HAP-1 (cell line): ENCODE data around the gene PTPRD.

Experiments used
- DNase-seq, 2 experiments: peaks; one replicate each; pipeline ENCODE4 v3.0.0-alpha.2; 2016 to 2020; ENCODE audit warnings: low spot score in 2 of 2
- H3K27me3 ChIP-seq: fragments of 250-450 bp; sonication (Bioruptor Pico); 2 replicates; pipeline ENCODE4 v1.5.1; 2020; ENCODE audit warnings: low read depth, mild to moderate bottlenecking, moderate library complexity
- H3K36me3 ChIP-seq: fragments of 250-450 bp; sonication (Bioruptor Pico); replicated peaks from 2 replicates; pipeline ENCODE4 v1.5.1; 2020; ENCODE audit warnings: mild to moderate bottlenecking
- H3K4me1 ChIP-seq: fragments of 250-450 bp; sonication (Bioruptor Pico); 2 replicates; pipeline ENCODE4 v1.5.1; 2020; ENCODE audit warnings: mild to moderate bottlenecking
- H3K4me3 ChIP-seq: fragments of 250-450 bp; sonication (Bioruptor Pico); 2 replicates; pipeline ENCODE4 v1.5.1; 2020; ENCODE audit warnings: mild to moderate bottlenecking, moderate library complexity
- H3K9me3 ChIP-seq: fragments of 250-450 bp; sonication (Bioruptor Pico); 2 replicates; pipeline ENCODE4 v1.5.1; 2020; ENCODE audit warnings: mild to moderate bottlenecking, moderate library complexity
- in situ Hi-C: fragments of 300-500 bp; cut with MboI; formaldehyde crosslinking; loops from 3 replicates; pipeline ENCODE4 v1.14.3; 2020; ENCODE audit warnings: low sequenced_read_pairs, inconsistent platforms, mixed read lengths

Gene PTPRD

GRCh38 chr9:8816361-8816760, 1796.4 kb downstream of the PTPRD start:
- in situ Hi-C loops: no loop called here

GRCh38 chr9:8815931-8816330, 1796.9 kb downstream of the PTPRD start:
- peak in 1 of 2 experiments; percentile 30 for DNase-seq
- no peaks in the 10 kb centered on the region for H3K27me3 ChIP-seq
- peaks cover 19% of the 10 kb centered on the region for H3K4me1 ChIP-seq
- in situ Hi-C loops: no loop called here
- no peak overlapping the region for H3K4me3 ChIP-seq
- 0 out of 2 replicates have a peak, but pooled peaks cover 2% of the 10 kb centered on the region for H3K36me3 ChIP-seq
- no peaks in the 10 kb centered on the region for H3K9me3 ChIP-seq

More at GRCh38 chr9:8816361-8816760, 1796.4 kb downstream of the PTPRD start:
- no peak overlapping the region for H3K4me3 ChIP-seq
- no peaks in the 10 kb centered on the region for H3K27me3 ChIP-seq
- 0 out of 2 replicates have a peak, but pooled peaks cover 2% of the 10 kb centered on the region for H3K36me3 ChIP-seq
- peaks cover 19% of the 10 kb centered on the region for H3K4me1 ChIP-seq
- DNase-seq: peak; percentile 76 to 83
- no peaks in the 10 kb centered on the region for H3K9me3 ChIP-seq

- no peaks in the 10 kb centered on the region for H3K9me3 ChIP-seq
- peaks cover 19% of the 10 kb centered on the region for H3K4me1 ChIP-seq
- in situ Hi-C loops: no loop called here
- H3K27me3 ChIP-seq: no peaks in the 10 kb centered on the region
- no peak for DNase-seq
- H3K36me3 ChIP-seq: 0 out of 2 replicates have a peak, but pooled peaks cover 2% of the 10 kb centered on the region
- H3K4me3 ChIP-seq: no peak overlapping the region
Observed at GRCh38 chr9:8815219-8815618, 1797.6 kb downstream of the PTPRD start.

GRCh38 chr9:8812888-8813287, 1799.9 kb downstream of the PTPRD start:
- peaks cover 19% of the 10 kb centered on the region for H3K4me1 ChIP-seq

GRCh38 chr9:8809741-8810140, 1803.1 kb downstream of the PTPRD start:
- Histone ChIP-seq H3K27me3 (no peaks in the 10 kb centered on the region), H3K4me3 (no peak overlapping the region), H3K9me3 (no peaks in the 10 kb centered on the region), H3K36me3 (no peaks in the 10 kb centered on the region), H3K4me1 (no peaks in the 10 kb centered on the region)
- DNase-seq: no peak
- in situ Hi-C loops: no loop called here

More at GRCh38 chr9:8812888-8813287, 1799.9 kb downstream of the PTPRD start:
- Histone ChIP-seq H3K9me3 (no peaks in the 10 kb centered on the region), H3K4me3 (no peak overlapping the region), H3K27me3 (no peaks in the 10 kb centered on the region), H3K36me3 (no peaks in the 10 kb centered on the region)
- in situ Hi-C loops: no loop called here
- DNase-seq: no peak

- in situ Hi-C loops: no loop called here
- Histone ChIP-seq H3K27me3 (no peaks in the 10 kb centered on the region), H3K4me1 (peaks cover 13% of the 10 kb centered on the region), H3K9me3 (no peaks in the 10 kb centered on the region), H3K36me3 (no peaks in the 10 kb centered on the region), H3K4me3 (no peak overlapping the region)
- no peak for DNase-seq
Observed at GRCh38 chr9:8806150-8806549, 1806.7 kb downstream of the PTPRD start.

- H3K4me1 ChIP-seq: peaks cover 28% of the 10 kb centered on the region
- no peaks in the 10 kb centered on the region for H3K9me3 ChIP-seq
- no peaks in the 10 kb centered on the region for H3K27me3 ChIP-seq
- no peaks in the 10 kb centered on the region for H3K36me3 ChIP-seq
- in situ Hi-C loops: no loop called here
- DNase-seq: no peak
- no peak overlapping the region for H3K4me3 ChIP-seq
Observed at GRCh38 chr9:8804613-8805012, 1808.2 kb downstream of the PTPRD start.

- DNase-seq: peak; percentile 44 to 72
- no peaks in the 10 kb centered on the region for H3K27me3 ChIP-seq
- H3K4me1 ChIP-seq: peaks cover 37% of the 10 kb centered on the region
- H3K36me3 ChIP-seq: no peaks in the 10 kb centered on the region
- in situ Hi-C loops: no loop called here
- H3K9me3 ChIP-seq: no peaks in the 10 kb centered on the region
- no peak overlapping the region for H3K4me3 ChIP-seq
Observed at GRCh38 chr9:8802242-8802641, 1810.6 kb downstream of the PTPRD start.

GRCh38 chr9:8800196-8800595, 1812.6 kb downstream of the PTPRD start:
- no peaks in the 10 kb centered on the region for H3K27me3 ChIP-seq
- no peaks in the 10 kb centered on the region for H3K36me3 ChIP-seq
- no peak overlapping the region for H3K4me3 ChIP-seq
- H3K4me1 ChIP-seq: peaks cover 43% of the 10 kb centered on the region
- H3K9me3 ChIP-seq: no peaks in the 10 kb centered on the region
- DNase-seq: no peak
- in situ Hi-C loops: no loop called here

- no peaks in the 10 kb centered on the region for H3K36me3 ChIP-seq
- no peak overlapping the region for H3K4me3 ChIP-seq
- in situ Hi-C loops: no loop called here
- no peak for DNase-seq
- no peaks in the 10 kb centered on the region for H3K9me3 ChIP-seq
- peaks cover 43% of the 10 kb centered on the region for H3K4me1 ChIP-seq
- no peaks in the 10 kb centered on the region for H3K27me3 ChIP-seq
Observed at GRCh38 chr9:8799615-8800014, 1813.2 kb downstream of the PTPRD start.

GRCh38 chr9:8799206-8799605, 1813.6 kb downstream of the PTPRD start:
- Histone ChIP-seq H3K4me3 (no peak overlapping the region), H3K36me3 (no peaks in the 10 kb centered on the region), H3K9me3 (no peaks in the 10 kb centered on the region), H3K4me1 (peaks cover 43% of the 10 kb centered on the region), H3K27me3 (no peaks in the 10 kb centered on the region)
- in situ Hi-C loops: no loop called here
- peak; percentile 31 to 53 for DNase-seq

- no peak for DNase-seq
Observed at GRCh38 chr9:8784838-8785237, 1828.0 kb downstream of the PTPRD start.

GRCh38 chr9:8783941-8784340, 1828.9 kb downstream of the PTPRD start:
- H3K27me3 ChIP-seq: no peaks in the 10 kb centered on the region
- H3K36me3 ChIP-seq: no peaks in the 10 kb centered on the region
- H3K4me1 ChIP-seq: peaks cover 12% of the 10 kb centered on the region
- in situ Hi-C loops: no loop called here
- H3K4me3 ChIP-seq: no peak overlapping the region
- no peak for DNase-seq
- H3K9me3 ChIP-seq: no peaks in the 10 kb centered on the region

More at GRCh38 chr9:8784838-8785237, 1828.0 kb downstream of the PTPRD start:
- in situ Hi-C loops: no loop called here
- no peaks in the 10 kb centered on the region for H3K36me3 ChIP-seq
- no peak overlapping the region for H3K4me3 ChIP-seq
- peaks cover 12% of the 10 kb centered on the region for H3K4me1 ChIP-seq
- H3K9me3 ChIP-seq: no peaks in the 10 kb centered on the region
- no peaks in the 10 kb centered on the region for H3K27me3 ChIP-seq

- no peaks in the 10 kb centered on the region for H3K27me3 ChIP-seq
- H3K4me3 ChIP-seq: no peak overlapping the region
- H3K9me3 ChIP-seq: no peaks in the 10 kb centered on the region
- H3K4me1 ChIP-seq: peaks cover 12% of the 10 kb centered on the region
- H3K36me3 ChIP-seq: no peaks in the 10 kb centered on the region
- in situ Hi-C loops: no loop called here
- no peak for DNase-seq
Observed at GRCh38 chr9:8782237-8782636, 1830.6 kb downstream of the PTPRD start.

GRCh38 chr9:8781458-8781857, 1831.3 kb downstream of the PTPRD start:
- no peak for DNase-seq
- in situ Hi-C loops: no loop called here

More at GRCh38 chr9:8781458-8781857, 1831.3 kb downstream of the PTPRD start:
- Histone ChIP-seq H3K9me3 (no peaks in the 10 kb centered on the region), H3K27me3 (no peaks in the 10 kb centered on the region), H3K4me1 (peaks cover 12% of the 10 kb centered on the region), H3K4me3 (no peak overlapping the region), H3K36me3 (no peaks in the 10 kb centered on the region)
